PC-3 (cell line): Measurements from ENCODE around the gene PHTF2. TPM values are rescaled to one million over a fixed set of nuclear protein-coding genes. Genes with fewer than 3 reads are reported as not detected.

Source experiments
- ATAC-seq: fragments of 200-7000 bp; cut with Tn5 transposase; 2 replicates; pipeline ENCODE4 v1.9.1; 2020; ENCODE audit warnings: mild to moderate bottlenecking, moderate library complexity
- BruUV-seq: library from RNA; stranded (reverse); fragments of 400-500 nt; replicated peaks from 2 replicates; lab custom pipeline; 2021; lab: Mats Ljungman, UMichigan
- CTCF ChIA-PET: fragments of 300-600 bp; sonication (Branson Sonifier 250); formaldehyde crosslinking; loops from one replicate; lab custom pipeline; 2022; ENCODE audit warnings: antibody characterized with exemption; lab: Charles Lee
- POLR2A ChIA-PET: fragments of 300-600 bp; sonication (Branson Sonifier 250); formaldehyde crosslinking; loops from one replicate; lab custom pipeline; 2022; ENCODE audit warnings: antibody characterized with exemption; ENCODE audit not compliant: unreplicated experiment; lab: Charles Lee
- DNase-seq: peaks from one replicate; pipeline ENCODE4 v3.0.0-alpha.2; 2015
- H2AFZ ChIP-seq: fragments of 300-600 bp; sonication (generic); 2 replicates; pipeline ENCODE4 v1.6.0; 2016; ENCODE audit warnings: antibody characterized with exemption, low read length
- H3F3A ChIP-seq: fragments of 300-600 bp; sonication (generic); one replicate; pipeline ENCODE4 v1.6.0; 2017; ENCODE audit warnings: antibody characterized with exemption, low read length, control low read depth, mild to moderate bottlenecking; ENCODE audit not compliant: unreplicated experiment
- H3K27ac ChIP-seq: fragments of 300-600 bp; sonication (generic); 2 replicates; pipeline ENCODE4 v1.5.1; 2016; ENCODE audit warnings: mild to moderate bottlenecking, low read length
- H3K27me3 ChIP-seq: fragments of 300-600 bp; sonication (generic); 2 replicates; pipeline ENCODE4 v1.6.1; 2016; ENCODE audit warnings: low read length, mixed read lengths
- H3K36me3 ChIP-seq: fragments of 300-600 bp; sonication (generic); 2 replicates; pipeline ENCODE4 v1.6.1; 2016; ENCODE audit warnings: low read depth, mixed run types, low read length, mixed read lengths
- H3K4me1 ChIP-seq: fragments of 300-600 bp; sonication (generic); 2 replicates; pipeline ENCODE4 v1.5.1; 2016; ENCODE audit warnings: low read length; ENCODE audit not compliant: insufficient read depth
- H3K4me2 ChIP-seq: fragments of 300-600 bp; sonication (generic); 2 replicates; pipeline ENCODE4 v1.6.0; 2016; ENCODE audit warnings: low read length
- H3K4me3 ChIP-seq: fragments of 300-600 bp; sonication (generic); 2 replicates; pipeline ENCODE4 v1.5.1; 2016; ENCODE audit warnings: mild to moderate bottlenecking, low read length, mixed read lengths
- H3K79me2 ChIP-seq: fragments of 300-600 bp; sonication (generic); 2 replicates; pipeline ENCODE4 v1.6.1; 2017; ENCODE audit warnings: low read length, mixed read lengths
- H3K9ac ChIP-seq: fragments of 300-600 bp; sonication (generic); 2 replicates; pipeline ENCODE4 v1.6.0; 2016; ENCODE audit warnings: mild to moderate bottlenecking, low read length
- H3K9me2 ChIP-seq: fragments of 300-600 bp; sonication (generic); replicated peaks from 2 replicates; pipeline ENCODE4 v1.6.1; 2016; ENCODE audit warnings: mixed run types, low read length, mixed read lengths
- H3K9me3 ChIP-seq: fragments of 300-600 bp; sonication (generic); 2 replicates; pipeline ENCODE4 v1.6.1; 2016; ENCODE audit warnings: low read length, mixed read lengths
- H4K20me1 ChIP-seq: fragments of 300-600 bp; sonication (generic); 2 replicates; pipeline ENCODE4 v1.6.1; 2016; ENCODE audit warnings: low read length, mixed read lengths
- EZH2 ChIP-seq: fragments of 300-600 bp; sonication (generic); IDR thresholded peaks from one replicate; pipeline ENCODE4 v1.6.1; 2017; ENCODE audit warnings: antibody characterized with exemption, mild to moderate bottlenecking, low read length; ENCODE audit not compliant: unreplicated experiment
- EZH2phosphoT487 ChIP-seq: fragments of 300-600 bp; sonication (generic); IDR thresholded peaks from 2 replicates; pipeline ENCODE4 v1.6.1; 2018; ENCODE audit warnings: mild to moderate bottlenecking, antibody characterized with exemption, low read length, borderline replicate concordance
- intact Hi-C: fragments of 100-400 bp; cut with micrococcal nuclease; formaldehyde crosslinking; loops from 2 replicates; pipeline ENCODE4 v1.9.0; 2023
- total RNA-seq: library from RNA; depleted of rRNA; stranded (reverse); fragments of >200 nt; gene quantifications from 2 replicates; pipeline ENCODE4 v1.2.3, GENCODE V29; 2014
- TF ChIP-seq, protein P1 (sequence below): fragments of 300-600 bp; sonication (generic); conservative IDR thresholded peaks from 2 replicates; pipeline ENCODE4 v1.5.1; 2017; ENCODE audit warnings: antibody characterized with exemption, low read depth, mild to moderate bottlenecking, low read length

Gene PHTF2
- total RNA-seq, 1 experiment from 2014 or later: 20.4 TPM

GRCh38 chr7:77788327-77788902 lies 10.2 kb upstream of the PHTF2 start:
- no peaks in the 10 kb centered on the region for H3K36me3 ChIP-seq
- no TSS peak for BruUV-seq

GRCh38 chr7:77791336-77791735 lies 7.2 kb upstream of the PHTF2 start:
- Histone ChIP-seq H3K36me3 (no peaks in the 10 kb centered on the region), H3K4me1 (peaks cover 10% of the 10 kb centered on the region; the same call in 1 of the 2 replicates), H3K9ac (no peak overlapping the region), H3K4me2 (peak overlapping the region; percentile 11; the same call in 1 of the 2 replicates), H3K4me3 (no peak overlapping the region), H3K27me3 (no peaks in the 10 kb centered on the region), H3F3A (no peaks in the 10 kb centered on the region), H3K9me3 (no peaks in the 10 kb centered on the region), H2AFZ (no peak overlapping the region; the same call in 1 of the 2 replicates), H3K79me2 (peaks cover 14% of the 10 kb centered on the region), H3K27ac (peak overlapping the region; percentile 8; the same call in 1 of the 2 replicates), H3K9me2 (no peaks in the 10 kb centered on the region), H4K20me1 (0 out of 2 replicates have a peak, but pooled peaks cover 1% of the 10 kb centered on the region)
- CTCF ChIA-PET: no interaction called here
- TF ChIP-seq EZH2: no peak
- TF ChIP-seq, protein P1, sequence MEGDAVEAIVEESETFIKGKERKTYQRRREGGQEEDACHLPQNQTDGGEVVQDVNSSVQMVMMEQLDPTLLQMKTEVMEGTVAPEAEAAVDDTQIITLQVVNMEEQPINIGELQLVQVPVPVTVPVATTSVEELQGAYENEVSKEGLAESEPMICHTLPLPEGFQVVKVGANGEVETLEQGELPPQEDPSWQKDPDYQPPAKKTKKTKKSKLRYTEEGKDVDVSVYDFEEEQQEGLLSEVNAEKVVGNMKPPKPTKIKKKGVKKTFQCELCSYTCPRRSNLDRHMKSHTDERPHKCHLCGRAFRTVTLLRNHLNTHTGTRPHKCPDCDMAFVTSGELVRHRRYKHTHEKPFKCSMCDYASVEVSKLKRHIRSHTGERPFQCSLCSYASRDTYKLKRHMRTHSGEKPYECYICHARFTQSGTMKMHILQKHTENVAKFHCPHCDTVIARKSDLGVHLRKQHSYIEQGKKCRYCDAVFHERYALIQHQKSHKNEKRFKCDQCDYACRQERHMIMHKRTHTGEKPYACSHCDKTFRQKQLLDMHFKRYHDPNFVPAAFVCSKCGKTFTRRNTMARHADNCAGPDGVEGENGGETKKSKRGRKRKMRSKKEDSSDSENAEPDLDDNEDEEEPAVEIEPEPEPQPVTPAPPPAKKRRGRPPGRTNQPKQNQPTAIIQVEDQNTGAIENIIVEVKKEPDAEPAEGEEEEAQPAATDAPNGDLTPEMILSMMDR: no peak
- TF ChIP-seq EZH2phosphoT487: no peak
- DNase-seq (peak; percentile 32), ATAC-seq (peak; percentile 68)
- BruUV-seq: no TSS peak
- intact Hi-C loops: no loop called here
- POLR2A ChIA-PET: no interaction called here

More at GRCh38 chr7:77788327-77788902, 10.2 kb upstream of the PHTF2 start:
- Histone ChIP-seq H3K4me2 (no peak overlapping the region), H3K4me3 (no peak overlapping the region), H3K79me2 (no peaks in the 10 kb centered on the region), H4K20me1 (no peaks in the 10 kb centered on the region), H3K27me3 (no peaks in the 10 kb centered on the region), H3F3A (no peaks in the 10 kb centered on the region), H3K9ac (no peak overlapping the region), H3K27ac (no peak overlapping the region), H3K9me2 (no peaks in the 10 kb centered on the region), H3K4me1 (peaks cover 8% of the 10 kb centered on the region; the same call in 1 of the 2 replicates), H2AFZ (no peak overlapping the region), H3K9me3 (no peaks in the 10 kb centered on the region)
- DNase-seq (no peak), ATAC-seq (no peak)
- POLR2A ChIA-PET: no interaction called here
- CTCF ChIA-PET: no interaction called here
- intact Hi-C loops: no loop called here
- TF ChIP-seq, protein P1: no peak
- TF ChIP-seq EZH2phosphoT487: no peak
- no peak for TF ChIP-seq EZH2

DNA sequence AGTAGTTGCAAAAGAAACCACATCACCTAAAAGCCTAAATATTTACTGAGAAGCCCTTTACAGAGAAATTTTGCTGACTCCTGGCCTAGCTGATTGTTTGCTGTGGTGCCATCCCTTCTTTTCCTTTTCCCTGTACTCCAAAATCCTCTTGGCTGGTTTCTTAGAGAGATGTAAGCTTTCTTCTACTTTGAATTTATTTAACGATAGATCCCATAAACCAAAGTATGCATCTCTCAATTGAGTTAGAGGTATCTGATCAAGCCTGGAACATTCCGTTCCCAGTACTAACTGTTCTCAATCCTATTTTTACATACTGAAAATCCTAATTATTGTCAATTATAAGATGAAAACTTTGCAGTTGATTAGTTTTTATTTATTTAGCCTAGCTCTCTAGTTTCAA lies 6.6 kb upstream of the PHTF2 start:
- Histone ChIP-seq H3K9me2 (no peaks in the 10 kb centered on the region), H3K27me3 (no peaks in the 10 kb centered on the region), H3K27ac (peak overlapping the region; percentile 8; the same call in 1 of the 2 replicates), H3K9me3 (no peaks in the 10 kb centered on the region), H3K36me3 (no peaks in the 10 kb centered on the region), H3F3A (no peaks in the 10 kb centered on the region), H2AFZ (no peak overlapping the region), H3K4me2 (0 out of 2 replicates have a peak overlapping the region, but pooled peaks have one; percentile 11), H3K4me1 (peaks cover 16% of the 10 kb centered on the region), H3K4me3 (no peak overlapping the region), H3K9ac (no peak overlapping the region), H4K20me1 (0 out of 2 replicates have a peak, but pooled peaks cover 4% of the 10 kb centered on the region), H3K79me2 (peaks cover 21% of the 10 kb centered on the region)
- intact Hi-C loops: no loop called here
- no peak for TF ChIP-seq EZH2
- no peak for ATAC-seq
- ChIA-PET POLR2A (no interaction called here), CTCF (no interaction called here)
- no TSS peak for BruUV-seq
- no peak for DNase-seq
